ENCODE data around the gene NRARP.
A peak's percentile ranks its signal among the peaks of the same experiment; 100 is the strongest.

The NRARP gene

DNA sequence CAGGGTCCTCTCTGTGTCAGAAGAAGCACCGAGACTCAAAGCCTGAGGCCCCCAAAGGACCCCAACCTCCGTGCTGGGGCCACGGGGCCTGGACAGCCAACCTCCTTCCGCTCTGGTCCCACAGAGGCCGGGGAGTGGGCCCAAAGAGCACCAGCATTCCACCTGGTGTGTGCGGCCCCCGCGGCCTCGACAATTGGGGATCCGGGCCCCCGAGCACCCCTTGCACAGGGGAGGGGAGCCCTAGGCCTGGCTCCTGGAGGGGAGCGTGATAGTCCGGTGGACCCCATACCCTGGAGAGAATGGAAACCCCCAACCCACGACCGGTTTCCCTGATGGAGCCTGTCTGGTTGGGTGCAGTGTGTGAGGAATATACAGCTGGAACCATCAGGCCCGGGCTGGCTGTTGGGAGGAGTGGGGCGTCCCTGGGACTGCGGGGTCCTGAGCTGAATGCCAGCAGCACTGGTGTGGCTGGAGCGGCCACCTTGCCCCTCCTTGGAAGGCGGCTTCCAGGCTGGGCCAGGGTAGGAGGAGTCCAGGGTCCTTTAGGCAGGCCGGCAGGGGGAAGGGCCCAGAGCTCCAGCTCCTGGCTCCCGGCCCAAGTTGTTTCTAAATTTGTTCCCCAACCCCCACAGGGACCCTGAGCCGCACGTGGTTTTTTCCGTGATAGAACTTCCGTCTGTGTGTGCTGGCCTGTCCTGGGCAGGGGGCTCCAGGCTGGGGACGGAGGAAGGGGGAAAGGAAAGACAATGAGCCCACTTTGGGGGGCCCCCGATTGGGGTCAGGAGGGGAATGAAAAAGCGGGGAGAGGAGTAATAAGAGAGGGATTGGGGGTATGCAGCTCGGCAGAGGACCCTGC, 25.4 kb downstream of the NRARP start:
- H3K4me3 ChIP-seq (ENCODE audit: low read depth, low read length): peak overlapping the region; percentile 68
- TF ChIP-seq, protein P1, sequence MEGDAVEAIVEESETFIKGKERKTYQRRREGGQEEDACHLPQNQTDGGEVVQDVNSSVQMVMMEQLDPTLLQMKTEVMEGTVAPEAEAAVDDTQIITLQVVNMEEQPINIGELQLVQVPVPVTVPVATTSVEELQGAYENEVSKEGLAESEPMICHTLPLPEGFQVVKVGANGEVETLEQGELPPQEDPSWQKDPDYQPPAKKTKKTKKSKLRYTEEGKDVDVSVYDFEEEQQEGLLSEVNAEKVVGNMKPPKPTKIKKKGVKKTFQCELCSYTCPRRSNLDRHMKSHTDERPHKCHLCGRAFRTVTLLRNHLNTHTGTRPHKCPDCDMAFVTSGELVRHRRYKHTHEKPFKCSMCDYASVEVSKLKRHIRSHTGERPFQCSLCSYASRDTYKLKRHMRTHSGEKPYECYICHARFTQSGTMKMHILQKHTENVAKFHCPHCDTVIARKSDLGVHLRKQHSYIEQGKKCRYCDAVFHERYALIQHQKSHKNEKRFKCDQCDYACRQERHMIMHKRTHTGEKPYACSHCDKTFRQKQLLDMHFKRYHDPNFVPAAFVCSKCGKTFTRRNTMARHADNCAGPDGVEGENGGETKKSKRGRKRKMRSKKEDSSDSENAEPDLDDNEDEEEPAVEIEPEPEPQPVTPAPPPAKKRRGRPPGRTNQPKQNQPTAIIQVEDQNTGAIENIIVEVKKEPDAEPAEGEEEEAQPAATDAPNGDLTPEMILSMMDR (IDR thresholded peaks at IDR 0.05; ENCODE audit: borderline replicate concordance, insufficient read depth, low read depth, low read length): no peak

DNA sequence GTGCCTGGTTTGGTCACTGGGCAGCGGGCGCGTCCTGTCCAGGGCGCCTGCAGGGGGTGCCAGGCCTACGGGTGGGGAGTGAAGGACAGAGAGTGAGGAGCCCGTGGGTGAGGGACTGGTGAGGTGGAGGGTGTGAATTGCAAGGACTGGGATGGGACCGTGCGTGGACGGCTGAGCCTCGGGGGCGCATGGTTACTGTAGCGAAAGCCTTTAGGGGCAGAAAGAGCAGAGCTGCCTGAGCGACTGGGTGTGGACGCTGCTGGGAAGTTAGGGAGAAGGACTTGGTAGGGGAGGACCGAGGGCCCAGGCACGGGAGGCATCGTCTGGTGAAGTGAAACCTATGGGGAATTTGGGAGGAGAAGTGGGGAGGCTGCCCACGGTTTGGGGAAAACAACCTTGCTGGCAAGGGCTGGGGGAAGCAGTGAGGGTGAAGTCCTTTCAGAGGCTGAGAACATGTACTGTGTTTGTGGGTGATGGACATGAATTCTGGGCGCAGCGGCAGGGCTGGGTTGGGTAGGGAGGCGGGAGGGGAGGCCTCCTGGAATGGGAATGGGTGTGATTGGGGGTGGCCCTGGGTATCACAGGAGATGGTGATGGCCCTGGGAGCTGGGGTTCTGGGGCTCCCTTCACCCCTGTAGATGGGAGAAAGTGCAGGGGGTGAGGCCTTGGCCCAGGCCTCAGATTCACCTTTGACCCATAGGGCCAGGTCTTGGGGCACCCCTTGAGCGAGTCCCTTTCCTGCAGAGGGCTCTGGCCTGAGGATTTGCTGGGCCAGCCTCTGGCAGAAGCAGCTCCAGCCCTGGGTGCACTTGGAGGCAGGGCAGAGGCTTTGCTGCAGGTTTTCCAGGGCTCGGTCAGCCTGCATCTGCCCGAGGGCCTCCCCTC, 26.2 kb downstream of the NRARP start:
- H3K4me3 ChIP-seq (ENCODE audit: low read depth, low read length): no peak overlapping the region
- TF ChIP-seq, protein P1 (IDR thresholded peaks at IDR 0.05; ENCODE audit: borderline replicate concordance, insufficient read depth, low read depth, low read length): no peak

DNA sequence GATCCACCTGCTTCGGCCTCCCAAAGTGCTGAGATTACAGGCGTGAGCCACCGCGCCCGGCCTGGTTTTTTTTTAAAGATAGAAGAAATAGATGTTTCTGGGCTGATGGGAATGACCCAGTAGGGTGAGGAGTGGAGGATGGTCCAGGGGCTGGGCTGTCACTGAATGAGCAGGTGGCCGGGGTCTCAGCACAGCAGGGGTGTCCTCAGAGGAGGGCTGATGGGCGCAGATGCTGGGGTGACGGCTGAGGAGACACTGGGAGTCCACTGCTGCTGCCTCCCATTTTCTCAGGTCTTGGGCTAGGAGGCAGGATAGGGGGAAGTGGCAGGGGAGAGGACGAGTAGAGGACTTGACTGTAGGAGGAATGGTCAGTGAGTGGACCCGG, 26.9 kb downstream of the NRARP start:
- TF ChIP-seq, protein P1 (IDR thresholded peaks at IDR 0.05; ENCODE audit: borderline replicate concordance, insufficient read depth, low read depth, low read length): no peak
- H3K4me3 ChIP-seq (ENCODE audit: low read depth, low read length): no peak overlapping the region

DNA sequence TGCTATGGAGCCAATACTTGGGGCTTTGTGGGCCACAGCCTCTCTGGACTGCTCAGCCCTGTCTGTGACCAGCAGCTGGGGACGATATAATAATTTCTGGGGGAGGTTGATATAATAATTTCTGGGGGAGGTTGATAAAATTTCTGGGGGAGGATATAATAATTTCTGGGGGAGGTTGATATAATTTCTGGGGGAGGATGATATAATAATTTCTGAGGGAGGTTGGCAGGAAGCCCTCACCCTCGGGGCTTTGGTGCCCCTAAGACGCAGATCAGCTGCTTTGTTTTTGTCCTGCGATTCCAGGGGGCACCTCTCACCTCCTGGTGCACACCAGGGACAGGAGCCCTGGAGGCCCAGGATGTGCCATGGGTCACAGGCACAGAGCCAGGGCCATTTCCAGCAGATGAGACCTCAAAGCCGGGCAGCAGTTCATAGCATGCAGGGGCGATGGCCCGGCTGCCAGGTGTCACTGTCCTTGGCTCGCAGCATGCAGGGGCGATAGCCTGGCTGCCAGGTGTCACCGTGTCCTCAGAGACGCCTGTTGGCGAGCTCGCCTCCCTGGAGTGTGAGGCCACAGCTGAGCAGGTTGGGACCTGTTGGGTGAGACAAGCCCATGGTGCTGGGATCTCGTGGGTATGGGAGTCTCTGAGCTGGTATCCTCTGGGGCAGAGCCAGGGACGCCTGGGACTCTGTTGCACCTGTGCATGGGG, 28.3 kb downstream of the NRARP start:
- H3K4me3 ChIP-seq (ENCODE audit: low read depth, low read length): no peak overlapping the region
- TF ChIP-seq, protein P1 (IDR thresholded peaks at IDR 0.05; ENCODE audit: borderline replicate concordance, insufficient read depth, low read depth, low read length): no peak

DNA sequence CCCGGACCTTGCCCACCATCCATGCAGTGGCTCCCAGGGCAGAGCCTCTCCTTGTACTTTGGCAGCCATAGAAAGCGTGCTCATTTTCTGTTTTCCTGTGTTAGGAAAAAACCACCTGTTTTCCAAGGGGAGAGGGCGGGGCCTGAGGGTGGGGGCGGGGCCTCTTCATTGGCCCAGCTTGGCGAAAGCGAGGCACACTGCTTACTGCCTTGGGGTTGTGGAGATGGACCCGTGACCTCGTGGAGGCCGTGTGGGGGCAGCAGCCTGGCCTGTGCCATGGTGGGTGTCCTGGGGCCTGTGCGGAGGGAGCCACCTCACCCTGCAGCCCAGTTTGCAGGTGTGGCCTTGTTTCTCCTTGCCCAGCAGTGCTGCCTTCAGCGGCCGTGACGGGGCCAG, 29.0 kb downstream of the NRARP start:
- TF ChIP-seq, protein P1 (IDR thresholded peaks at IDR 0.05; ENCODE audit: borderline replicate concordance, insufficient read depth, low read depth, low read length): no peak

DNA sequence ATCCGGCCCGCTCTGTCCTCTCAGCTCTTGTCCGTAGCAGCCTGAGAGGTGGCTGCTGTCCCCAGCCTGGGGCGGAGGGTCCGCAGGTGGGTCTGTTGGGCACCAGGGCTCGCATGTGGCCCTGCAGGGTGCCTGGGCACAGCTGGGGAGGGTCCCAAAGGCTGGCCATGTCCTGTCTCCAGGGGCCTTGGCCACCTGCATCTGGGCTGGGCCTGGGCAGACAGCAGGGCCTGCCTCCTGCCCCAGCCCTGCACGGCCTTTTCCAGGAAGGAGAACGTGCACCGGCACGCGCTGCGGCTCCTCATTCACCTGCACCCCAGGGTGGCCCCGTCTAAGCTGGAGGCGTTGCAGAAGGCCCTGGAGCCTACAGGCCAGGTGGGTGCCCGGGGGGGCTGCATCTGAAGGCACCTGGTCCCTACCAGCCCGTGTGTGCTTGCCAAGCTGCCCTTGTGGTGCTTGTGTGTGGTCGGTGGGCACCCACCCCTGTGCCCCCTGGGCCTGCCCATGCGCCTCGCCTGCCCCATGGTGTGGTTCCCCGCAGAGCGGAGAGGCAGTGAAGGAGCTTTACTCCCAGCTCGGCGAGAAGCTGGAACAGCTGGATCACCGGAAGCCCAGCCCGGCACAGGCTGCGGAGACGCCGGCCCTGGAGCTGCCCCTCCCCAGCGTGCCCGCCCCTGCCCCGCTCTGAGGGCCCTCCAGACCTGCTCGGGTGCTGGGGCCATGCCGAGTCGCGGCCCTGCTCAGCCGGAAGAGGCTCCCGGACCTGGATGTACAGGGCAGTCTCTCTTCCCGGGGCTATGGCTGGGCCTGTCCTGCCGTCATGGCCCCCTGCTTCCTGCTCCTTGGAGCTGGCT, 29.6 kb downstream of the NRARP start:
- TF ChIP-seq, protein P1 (IDR thresholded peaks at IDR 0.05; ENCODE audit: borderline replicate concordance, insufficient read depth, low read depth, low read length): no peak
- no peak overlapping the region for H3K4me3 ChIP-seq (ENCODE audit: low read depth, low read length)

More for the DNA sequence above, 29.0 kb downstream of the NRARP start:
- no peak overlapping the region for H3K4me3 ChIP-seq (ENCODE audit: low read depth, low read length)

Data from GM12875 (cell line).